GM19240 (cell line): Measurements from ENCODE around the gene WDR41.
"Not testable (repeated sequence)": the region's sequence is repeated elsewhere in the genome, so short reads cannot be mapped to it uniquely, and the experiment has no call there.

Source experiments
- DNase-seq: peaks from one replicate; pipeline ENCODE4 v3.0.0; 2011; ENCODE audit warnings: low spot score; ENCODE audit not compliant: insufficient read length

The WDR41 gene

DNA sequence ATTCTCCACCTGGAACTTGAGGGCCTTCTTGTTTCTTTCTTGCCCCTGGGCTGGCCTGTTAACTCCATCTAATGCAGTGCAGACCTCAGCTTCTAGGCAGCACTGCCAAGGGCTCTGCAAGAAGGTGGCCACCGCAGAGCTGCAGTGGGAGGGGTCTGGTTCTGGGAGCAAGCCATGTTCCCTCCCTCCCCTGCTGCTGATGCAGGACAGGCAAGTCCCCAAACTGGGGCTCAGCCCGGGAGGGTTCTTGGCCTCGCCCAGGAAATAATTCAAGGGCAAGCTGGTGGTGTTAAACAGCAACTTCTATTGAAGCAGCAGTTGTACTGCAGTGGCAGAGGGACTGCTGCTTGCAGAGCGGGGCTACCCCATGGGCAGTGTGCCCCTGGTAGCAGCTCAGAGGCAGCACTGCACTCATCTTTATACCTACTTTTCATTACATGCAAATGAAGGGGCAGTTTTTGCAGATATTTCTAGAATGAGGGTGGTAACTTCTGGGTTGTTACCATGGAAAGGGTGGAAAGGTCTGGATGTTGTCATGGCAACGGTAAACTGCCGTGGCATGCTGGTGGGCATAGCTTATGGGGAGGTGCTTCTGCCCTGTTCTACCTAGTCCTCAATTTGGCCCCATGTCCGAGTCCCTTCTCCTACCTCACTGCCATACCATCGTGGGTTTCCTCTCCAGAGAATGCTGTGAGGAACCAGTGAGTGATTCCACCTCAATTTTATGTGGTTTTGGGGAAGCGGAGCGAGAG is 82.1 kb downstream of the WDR41 start:
- no peak for DNase-seq

DNA sequence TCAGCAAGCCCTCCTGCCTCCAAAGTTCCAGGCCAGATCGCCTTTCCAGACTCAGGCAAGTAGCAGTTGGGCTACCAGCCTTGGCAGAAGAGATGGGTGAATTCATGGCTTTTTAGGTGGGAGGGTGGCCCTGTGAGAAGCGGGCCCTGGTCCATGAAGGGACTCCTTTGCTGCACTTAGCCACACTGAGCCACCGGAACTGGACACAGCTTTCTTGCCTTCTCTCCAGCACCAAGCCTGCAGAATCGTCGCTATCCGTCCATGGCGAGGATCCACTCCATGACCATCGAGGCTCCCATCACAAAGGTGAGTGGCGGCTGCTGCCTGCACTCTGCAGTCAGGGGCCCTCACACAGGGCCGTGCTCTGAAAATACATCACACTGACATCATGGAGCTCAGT is 85.0 kb downstream of the WDR41 start:
- DNase-seq = no peak

DNA sequence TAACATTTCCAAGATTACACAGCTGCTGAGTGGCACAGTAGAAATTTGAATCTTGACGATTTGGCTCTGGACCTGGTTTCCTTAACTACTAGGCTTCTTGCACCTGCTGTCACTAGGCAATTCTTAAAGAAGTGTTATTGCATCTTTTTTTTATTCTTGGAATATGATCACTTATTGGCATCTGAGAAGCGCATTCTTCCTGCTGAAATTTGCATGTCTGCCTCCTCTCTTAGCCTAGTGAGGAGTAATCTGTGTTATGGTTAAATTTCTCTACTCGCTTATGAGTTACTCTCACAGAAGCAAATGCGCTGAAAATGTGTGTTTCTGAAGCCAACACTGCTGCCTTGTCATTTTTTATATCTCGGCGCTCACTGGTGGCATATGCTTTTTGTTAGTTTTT is 89.3 kb downstream of the WDR41 start:
- no peak for DNase-seq

DNA sequence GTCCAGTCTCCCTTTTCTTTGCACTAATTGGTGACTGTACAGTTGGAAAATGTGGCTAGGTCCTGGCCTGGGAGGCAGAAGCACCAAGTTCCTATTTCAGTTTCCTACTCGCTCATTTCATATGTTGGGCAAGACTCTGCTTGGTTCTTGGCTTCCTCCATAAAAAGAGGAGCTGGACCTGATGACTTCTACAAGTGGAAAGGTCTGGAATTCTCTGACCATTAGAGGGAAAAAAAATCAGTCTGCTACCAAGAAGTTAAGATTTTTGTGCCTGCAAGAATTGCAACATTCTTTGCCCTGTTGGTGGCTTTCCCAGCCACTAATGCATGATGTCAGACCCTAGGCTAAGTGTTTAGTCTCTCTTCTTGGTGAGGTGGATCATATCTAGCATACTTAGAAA is 91.5 kb downstream of the WDR41 start:
- DNase-seq = no peak

DNA sequence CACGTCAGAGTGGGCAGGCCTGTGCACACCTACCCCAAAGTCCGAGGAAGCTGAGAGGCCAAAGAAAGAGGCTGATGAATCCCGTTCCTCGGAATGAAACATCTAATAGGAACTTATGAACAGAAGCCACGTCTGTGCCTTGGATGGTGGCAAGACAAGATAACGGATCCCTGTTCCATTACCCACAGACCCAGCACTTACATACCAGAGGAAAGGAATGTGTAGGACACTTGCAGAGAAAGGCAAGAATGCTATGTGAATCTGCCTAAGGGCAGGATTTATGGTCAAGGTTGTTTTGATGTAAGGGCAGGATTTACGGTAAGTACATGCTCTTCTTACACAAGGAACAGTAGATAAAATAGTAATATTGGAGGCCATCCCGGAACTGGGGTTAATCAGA is 93.2 kb downstream of the WDR41 start:
- no peak for DNase-seq

DNA sequence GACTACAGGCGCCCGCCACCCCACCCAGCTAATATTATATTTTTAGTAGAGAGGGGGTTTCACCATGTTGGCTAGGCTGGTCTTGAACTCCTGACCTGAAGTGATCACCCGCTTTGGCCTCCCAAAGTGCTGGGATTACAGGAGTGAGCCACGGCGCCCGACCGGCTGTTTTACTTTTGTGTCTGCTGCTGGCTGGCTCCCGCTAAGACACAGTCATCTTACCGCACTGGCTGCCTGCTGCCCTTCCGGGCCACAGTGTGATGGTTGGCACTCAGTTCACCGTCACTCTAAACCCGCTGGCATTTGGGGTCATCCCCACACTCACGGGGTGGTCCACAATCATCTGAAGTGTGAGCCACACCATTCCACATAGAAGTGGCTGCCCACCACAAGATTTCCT is 93.7 kb downstream of the WDR41 start:
- no peak for DNase-seq

DNA sequence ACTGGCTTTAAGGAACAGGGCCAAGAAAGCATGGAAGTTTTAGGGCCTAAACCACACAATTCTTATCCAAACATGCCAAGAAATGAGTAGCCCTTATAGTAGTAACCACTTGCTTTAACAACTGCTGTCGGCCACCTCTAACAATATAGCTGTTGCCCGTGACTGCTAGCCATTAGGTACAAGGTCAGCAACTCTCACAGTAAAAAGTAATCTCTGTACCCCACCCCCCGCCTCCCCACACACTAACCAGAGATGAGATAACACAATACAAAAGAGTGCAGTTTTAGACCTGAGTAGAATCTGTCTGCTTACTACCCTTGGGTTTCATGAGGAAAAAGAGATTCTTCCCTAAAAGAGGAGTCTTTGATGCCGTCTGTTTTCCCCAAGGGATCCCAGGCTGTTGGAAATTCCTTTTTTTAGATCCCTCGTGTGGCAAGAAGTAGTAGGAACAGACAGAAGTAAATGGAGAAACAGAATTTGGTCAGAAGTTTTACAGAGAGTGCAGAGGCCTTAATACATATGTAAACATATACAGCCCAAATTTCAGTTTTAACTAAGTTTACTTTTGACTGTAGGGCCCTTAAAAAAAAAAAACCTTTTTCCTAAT is 94.3 kb downstream of the WDR41 start:
- DNase-seq = no peak

DNA sequence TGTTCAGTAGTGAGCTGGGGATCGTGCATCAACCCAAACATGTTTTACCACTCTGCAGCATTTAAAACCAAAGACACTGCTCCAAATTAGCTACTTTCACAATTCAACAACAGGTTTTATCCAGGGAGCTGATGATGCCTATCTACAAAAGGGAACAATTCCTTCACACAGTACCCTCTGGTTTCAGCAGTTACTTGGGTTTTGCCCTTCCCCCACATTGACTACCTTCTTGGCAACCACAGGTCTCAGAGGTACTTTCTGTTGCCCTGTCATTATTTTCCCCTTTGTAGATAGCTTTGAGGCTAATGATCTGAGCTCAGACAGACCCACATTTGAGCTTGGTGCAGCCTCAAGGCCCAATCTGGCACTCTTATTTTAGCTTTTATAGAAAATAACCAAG is 96.1 kb downstream of the WDR41 start:
- no peak for DNase-seq

DNA sequence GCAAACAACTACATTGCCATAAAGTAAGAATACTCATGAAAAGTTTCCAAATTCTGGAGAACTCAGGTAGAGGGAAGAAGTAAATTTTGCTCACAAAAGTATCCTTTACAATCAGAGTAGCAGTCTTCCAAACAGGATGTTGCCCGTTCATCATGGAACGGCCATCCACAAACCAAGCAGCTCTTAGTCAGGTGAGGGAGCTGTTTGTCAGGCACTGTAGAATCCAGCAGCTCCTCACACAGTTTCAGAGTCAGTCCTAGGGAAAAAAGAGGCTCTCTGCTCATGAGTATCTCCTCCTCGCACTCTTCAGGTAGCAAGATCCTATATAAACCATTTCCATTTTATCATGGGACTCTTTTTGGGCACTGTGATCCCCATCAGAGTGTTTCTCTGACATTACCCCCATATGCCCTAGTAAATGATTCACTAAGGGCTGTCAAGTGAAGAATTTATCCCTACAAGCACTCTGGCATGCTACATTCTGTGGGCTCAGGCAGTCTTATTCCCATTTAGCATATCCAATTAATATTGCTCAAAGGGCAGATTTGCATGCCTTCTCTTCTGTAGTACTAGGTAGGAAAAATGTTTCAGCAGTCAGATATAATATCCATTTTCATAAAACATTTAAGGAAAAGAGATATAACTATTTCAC is 97.9 kb downstream of the WDR41 start:
- DNase-seq = no peak

DNA sequence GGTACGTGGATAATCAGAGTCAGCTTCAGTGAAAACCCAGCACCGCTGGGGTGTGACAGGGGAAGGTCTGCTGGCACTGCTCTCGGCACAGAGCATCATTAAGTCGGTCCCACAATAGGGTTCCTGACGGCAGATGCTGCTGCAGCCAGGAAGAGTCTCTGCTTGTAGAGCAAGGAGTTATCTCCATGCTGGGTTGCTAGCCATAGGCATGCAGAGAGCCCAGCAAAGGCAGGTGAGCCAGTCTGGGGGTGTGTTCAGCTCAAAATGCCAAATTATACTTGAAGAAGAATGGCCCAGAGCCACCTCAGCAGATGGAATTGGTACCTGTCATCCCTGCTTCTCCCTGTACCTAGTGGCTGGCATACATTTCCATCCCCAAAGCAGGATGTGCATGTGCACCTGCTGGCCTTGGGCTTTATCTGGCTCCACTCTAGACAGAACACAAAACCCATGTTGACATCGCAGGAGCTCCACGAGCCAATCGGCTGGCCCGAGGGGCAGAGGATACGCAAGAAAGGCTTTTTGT is 100.8 kb downstream of the WDR41 start:
- DNase-seq = no peak

DNA sequence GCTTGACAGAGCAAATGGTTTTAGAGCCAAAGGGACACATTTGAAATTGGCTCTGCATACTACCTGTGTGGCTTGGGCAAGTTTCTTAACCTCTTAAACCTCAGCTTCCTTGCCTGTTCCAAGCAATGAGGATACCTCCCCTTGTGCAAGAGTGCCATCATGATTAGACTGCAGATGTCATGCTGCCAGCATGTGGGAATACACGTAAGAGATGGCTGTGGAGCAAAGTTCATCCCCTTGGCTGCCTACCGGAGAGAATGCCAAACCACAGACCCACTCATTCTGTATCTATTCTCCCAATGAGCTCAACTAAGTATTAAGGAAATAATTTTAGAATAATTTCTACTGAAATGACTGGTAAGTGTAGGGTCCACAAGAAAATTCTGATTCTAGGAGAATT is 101.3 kb downstream of the WDR41 start:
- DNase-seq = no peak

DNA sequence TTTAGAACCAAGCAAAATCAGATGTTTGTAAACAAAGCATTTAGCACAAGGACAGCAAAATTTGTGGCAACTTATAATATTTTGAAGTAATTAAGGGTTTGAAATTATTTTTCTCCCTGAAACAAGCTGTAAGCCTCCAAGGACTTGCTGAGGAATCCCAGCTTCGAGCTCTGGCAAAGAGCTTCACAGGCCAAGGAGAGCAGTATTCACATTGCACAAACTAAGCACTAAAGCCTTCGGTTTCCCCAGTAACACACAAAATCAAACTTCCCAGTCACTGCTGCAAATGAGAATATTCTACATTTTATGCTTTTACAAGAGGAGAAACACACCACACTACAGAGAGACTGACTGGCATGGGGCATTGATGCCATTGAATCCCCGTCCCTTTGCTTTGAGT is 101.9 kb downstream of the WDR41 start:
- DNase-seq = no peak

DNA sequence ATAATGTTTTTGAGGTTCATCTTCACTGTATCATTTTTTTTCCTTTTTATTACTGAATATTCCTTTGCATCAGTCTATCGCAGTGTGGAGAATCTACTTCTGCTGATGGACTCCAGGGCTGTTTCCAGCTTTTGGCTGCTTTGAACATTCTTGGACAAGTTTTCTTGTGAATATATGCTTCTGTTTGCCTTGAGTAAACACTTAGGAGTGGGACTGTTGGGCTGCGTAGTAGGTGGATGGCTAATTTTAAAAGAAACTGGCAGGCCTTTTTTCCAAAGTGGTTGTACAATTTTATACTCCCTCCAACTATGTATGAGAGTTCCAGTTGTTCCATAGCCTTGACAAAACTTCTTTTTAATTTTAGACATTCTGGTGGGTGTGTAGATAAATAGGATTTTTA is 102.4 kb downstream of the WDR41 start:
- no peak for DNase-seq

DNA sequence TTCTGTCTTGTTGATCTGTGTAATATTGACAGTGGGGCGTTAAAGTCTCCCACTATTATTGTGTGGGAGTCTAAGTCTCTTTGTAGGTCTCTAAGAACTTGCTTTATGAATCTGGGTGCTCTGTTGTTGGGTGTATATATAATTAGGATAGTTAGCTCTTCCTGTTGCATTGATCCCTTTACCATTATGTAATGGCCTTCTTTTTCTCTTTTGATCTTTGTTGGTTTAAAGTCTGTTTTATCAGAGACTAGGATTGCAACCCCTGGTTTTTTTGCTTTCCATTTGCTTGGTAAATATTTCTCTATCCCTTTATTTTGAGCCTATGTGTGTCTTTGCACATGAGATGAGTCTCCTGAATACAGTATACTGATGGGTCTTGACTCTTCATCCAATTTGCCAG is 105.8 kb downstream of the WDR41 start:
- DNase-seq = not testable (repeated sequence)

DNA sequence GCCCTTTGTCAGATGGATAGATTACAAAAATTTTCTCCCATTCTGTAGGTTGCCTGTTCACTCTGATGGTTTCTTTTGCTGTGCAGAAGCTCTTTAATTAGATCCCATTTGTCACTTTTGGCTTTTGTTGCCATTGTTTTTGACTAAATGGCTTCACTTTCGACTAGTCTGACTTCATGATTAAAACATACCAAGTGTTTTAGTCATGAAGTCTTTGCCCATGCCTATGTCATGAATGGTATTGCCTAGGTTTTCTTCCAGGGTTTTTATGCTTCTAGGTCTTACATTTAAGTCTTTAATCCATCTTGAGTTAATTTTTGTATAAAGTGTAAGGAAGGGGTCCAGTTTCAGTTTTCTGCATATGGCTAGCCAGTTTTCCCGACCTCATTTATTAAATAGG is 108.8 kb downstream of the WDR41 start:
- not testable (repeated sequence) for DNase-seq
